HG03432 (cell line): Measurements from ENCODE around the gene KREMEN1.
A peak's percentile ranks its signal among the peaks of the same experiment; 100 is the strongest.

Experiments
- ATAC-seq: cut with Tn5 transposase; IDR thresholded peaks from one replicate; pipeline ENCODE4 v1.9.1; 2021; ENCODE audit warnings: mild to moderate bottlenecking, moderate library complexity; ENCODE audit not compliant: unreplicated experiment

Gene KREMEN1

GRCh38 chr22:29148036-29148435 lies 75.2 kb downstream of the KREMEN1 start:
- ATAC-seq = no peak

GRCh38 chr22:29148826-29149225 lies 76.0 kb downstream of the KREMEN1 start:
- no peak for ATAC-seq

GRCh38 chr22:29149841-29150555 lies 77.2 kb downstream of the KREMEN1 start:
- no peak for ATAC-seq

- ATAC-seq = no peak
Measured at GRCh38 chr22:29150701-29151100, 77.9 kb downstream of the KREMEN1 start.

GRCh38 chr22:29151316-29151715 lies 78.5 kb downstream of the KREMEN1 start:
- ATAC-seq = no peak

GRCh38 chr22:29152045-29152953 lies 79.5 kb downstream of the KREMEN1 start:
- no peak for ATAC-seq

GRCh38 chr22:29152954-29153719 lies 80.3 kb downstream of the KREMEN1 start:
- no peak for ATAC-seq

- peak; percentile 48 for ATAC-seq
Measured at GRCh38 chr22:29154364-29155048, 81.7 kb downstream of the KREMEN1 start.

- ATAC-seq = no peak
Measured at GRCh38 chr22:29155966-29156365, 83.1 kb downstream of the KREMEN1 start.

- ATAC-seq = no peak
Measured at GRCh38 chr22:29156507-29156906, 83.7 kb downstream of the KREMEN1 start.

GRCh38 chr22:29157759-29158535 lies 85.1 kb downstream of the KREMEN1 start:
- ATAC-seq = no peak

- no peak for ATAC-seq
Measured at GRCh38 chr22:29158546-29158945, 85.7 kb downstream of the KREMEN1 start.

GRCh38 chr22:29163808-29164207 lies 91.0 kb downstream of the KREMEN1 start:
- ATAC-seq = no peak

- no peak for ATAC-seq
Measured at GRCh38 chr22:29165321-29166060, 92.7 kb downstream of the KREMEN1 start.

- no peak for ATAC-seq
Measured at GRCh38 chr22:29166180-29166579, 93.3 kb downstream of the KREMEN1 start.

GRCh38 chr22:29167032-29167911 lies 94.4 kb downstream of the KREMEN1 start:
- peak; percentile 90 for ATAC-seq

GRCh38 chr22:29171721-29172120 lies 98.9 kb downstream of the KREMEN1 start:
- ATAC-seq = no peak

- ATAC-seq = no peak
Measured at GRCh38 chr22:29172216-29172615, 99.4 kb downstream of the KREMEN1 start.
